Hematopoietic multipotent progenitor cell treated with erythropoietin and hydrocortisone succinate and interleukin-3 and kit ligand, for 8 days (in vitro differentiated cells): Measurements from ENCODE around the gene SFPQ.
A peak's percentile ranks its signal among the peaks of the same experiment; 100 is the strongest.
"Not testable (repeated sequence)": the region's sequence is repeated elsewhere in the genome, so short reads cannot be mapped to it uniquely, and the experiment has no call there.

Experiments
- DNase-seq: peaks from one replicate; pipeline ENCODE4 v3.0.0-alpha.2; 2015

The SFPQ gene

GRCh38 chr1:35186239-35186638 lies 6.7 kb downstream of the SFPQ start:
- DNase-seq = no peak

DNA sequence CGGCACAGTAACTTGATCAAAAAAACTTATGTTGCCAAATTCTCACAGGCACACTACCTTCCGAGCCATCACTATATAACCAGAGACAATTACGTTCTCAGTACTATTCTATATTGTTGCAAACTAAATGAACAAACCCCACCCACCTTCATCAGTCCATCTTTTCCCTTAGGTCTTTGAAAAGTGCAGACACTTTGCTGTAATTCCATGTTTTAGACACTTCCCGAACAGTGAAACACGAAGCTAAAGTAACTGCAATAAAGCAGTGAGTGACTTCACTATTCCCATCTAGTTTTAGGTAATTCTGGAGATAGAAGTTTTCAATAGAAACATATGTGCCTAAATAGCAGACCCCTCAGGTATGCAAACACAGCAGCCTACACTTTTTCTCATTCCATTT lies 7.7 kb downstream of the SFPQ start:
- no peak for DNase-seq

GRCh38 chr1:35184495-35185199 lies 8.3 kb downstream of the SFPQ start:
- no peak for DNase-seq

GRCh38 chr1:35181790-35182455 lies 11.0 kb downstream of the SFPQ start:
- no peak for DNase-seq

- DNase-seq = peak; percentile 87
Observed at GRCh38 chr1:35180776-35181374, 12.1 kb downstream of the SFPQ start.

- no peak for DNase-seq
Observed at GRCh38 chr1:35179908-35180307, 13.0 kb downstream of the SFPQ start.

DNA sequence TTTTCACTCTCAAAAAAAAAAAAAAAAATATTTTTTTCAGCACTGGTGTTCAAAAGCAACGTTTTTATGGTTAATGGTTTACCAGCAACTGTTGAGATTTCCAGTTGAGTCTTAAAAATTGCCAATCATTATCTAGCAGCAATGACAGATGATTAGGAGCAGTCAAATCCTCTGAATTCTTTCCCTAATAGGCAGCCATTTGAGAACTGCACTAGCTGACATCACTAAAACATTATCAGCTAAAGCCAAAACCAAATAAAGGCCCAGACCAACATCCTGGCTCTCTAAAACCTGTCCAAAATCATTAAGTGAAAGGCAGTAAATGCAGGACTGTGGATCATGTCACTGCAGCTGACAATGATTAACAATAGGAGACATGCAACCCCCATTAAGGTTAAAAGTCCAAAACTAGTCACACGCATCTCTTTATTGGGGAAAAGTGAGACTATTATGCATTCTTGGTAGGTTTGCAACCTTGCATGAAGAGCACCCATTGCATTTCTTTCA lies 14.0 kb downstream of the SFPQ start:
- no peak for DNase-seq

- DNase-seq = no peak
Observed at GRCh38 chr1:35178295-35178695, 14.7 kb downstream of the SFPQ start.

- DNase-seq = no peak
Observed at GRCh38 chr1:35177237-35177786, 15.6 kb downstream of the SFPQ start.

GRCh38 chr1:35175602-35176001 lies 17.3 kb downstream of the SFPQ start:
- DNase-seq = no peak

DNA sequence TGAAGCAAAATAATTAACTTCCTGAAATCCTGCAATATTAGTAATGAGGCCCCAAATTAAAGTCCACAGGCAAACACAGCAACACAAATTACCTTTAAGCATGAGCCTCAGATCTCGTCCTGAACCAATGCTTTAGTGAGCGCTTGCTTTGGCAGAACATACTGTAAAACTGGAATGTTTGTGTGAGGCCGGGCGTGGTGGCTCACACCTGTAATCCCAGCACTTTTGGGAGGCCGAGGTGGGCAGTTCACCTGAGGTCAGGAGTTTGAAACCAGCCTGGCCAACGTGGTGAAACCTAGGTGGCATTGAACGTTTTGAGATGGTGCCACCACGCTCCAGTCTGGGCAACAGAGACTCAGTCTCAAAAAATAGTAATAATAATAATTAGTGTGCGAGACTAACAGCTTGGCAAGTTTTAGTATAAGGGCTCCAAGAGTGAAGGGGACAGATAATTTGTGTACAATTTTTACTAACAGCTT lies 17.8 kb downstream of the SFPQ start:
- no peak for DNase-seq

DNA sequence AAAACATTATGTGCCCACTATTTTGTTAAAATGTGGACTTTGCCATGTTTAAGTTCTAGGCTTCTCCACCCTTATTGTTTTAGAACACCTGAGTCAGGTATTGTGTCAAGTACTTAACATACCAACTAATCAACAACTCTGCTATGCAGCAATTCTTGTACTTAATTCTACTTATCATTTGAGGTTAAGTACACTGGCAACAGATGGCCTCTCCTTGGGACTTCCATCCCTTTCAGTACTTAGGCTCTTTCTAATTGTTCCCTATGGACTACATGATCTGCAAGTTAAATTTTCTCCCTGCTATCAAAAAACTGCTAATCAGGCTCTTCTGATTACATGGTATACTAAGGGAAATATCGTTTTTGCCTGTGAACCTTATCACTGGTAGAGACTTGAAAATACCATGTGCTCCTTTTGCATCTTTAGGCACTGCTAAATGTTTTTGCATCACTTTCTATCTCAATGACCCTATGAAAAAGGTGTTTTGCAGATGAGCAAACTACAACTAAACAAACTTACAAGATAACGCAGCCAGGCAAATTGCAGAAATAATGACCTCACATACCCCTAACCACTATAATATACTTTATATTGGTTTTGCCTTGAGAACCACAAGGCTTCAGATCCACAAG lies 18.9 kb downstream of the SFPQ start:
- no peak for DNase-seq

DNA sequence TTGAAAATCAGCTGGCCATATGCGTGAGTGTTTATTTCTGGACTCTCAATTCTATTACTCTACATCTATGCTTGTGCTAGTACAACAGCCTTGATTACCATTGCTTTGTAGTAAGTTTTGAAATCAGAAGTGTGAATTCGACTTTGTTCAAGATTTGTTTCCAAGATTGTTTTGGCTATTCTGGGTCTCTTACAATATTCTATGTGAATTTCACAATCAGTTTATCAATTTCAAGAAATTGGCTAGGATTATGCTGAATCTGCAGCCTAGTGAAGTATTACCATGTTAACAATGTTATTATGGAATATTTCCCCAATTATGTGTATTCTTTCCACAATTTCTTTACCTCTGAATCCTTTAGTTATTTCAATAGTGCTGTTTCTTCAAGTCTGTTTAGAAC lies 19.5 kb downstream of the SFPQ start:
- no peak for DNase-seq

DNA sequence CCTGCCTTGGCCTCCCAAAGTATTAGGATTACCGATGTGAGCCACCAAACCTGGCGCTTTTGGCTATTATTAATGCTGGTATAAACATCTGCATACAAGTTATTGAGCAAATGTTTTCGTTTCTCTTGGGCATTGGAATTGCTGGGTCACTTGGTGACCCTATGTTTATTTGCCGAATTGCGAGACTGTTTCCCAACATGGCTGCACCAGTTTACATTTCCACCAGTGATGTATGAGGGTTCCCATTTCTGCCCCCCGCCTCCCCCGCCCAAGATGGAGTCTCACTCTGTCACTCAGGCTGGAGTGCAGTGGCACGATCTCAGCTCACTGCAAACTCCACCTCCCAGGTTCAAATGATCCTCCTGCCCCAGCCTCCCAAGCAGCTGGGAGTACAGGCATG lies 20.9 kb downstream of the SFPQ start:
- DNase-seq = no peak

- no peak for DNase-seq
Observed at GRCh38 chr1:35171579-35171978, 21.4 kb downstream of the SFPQ start.

DNA sequence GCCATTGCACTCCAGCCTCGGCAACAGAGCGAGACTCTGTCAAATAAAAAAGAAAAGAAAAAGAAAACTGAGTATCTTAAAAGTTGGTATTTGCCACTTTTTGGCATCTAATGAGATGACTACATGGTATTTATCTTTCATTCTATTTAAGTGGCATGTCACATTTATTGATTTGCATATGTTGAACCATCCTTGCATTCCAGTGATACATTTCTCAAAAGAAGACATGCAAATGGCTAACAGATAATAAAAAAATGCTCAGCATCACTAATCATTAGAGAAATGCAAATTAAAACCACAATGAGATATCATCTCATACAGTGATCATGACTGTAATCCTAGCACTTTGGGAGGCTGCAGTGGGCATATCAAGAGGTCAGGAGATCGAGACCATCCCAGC lies 28.1 kb downstream of the SFPQ start:
- DNase-seq = no peak

GRCh38 chr1:35151220-35151619 lies 41.7 kb downstream of the SFPQ start:
- no peak for DNase-seq

DNA sequence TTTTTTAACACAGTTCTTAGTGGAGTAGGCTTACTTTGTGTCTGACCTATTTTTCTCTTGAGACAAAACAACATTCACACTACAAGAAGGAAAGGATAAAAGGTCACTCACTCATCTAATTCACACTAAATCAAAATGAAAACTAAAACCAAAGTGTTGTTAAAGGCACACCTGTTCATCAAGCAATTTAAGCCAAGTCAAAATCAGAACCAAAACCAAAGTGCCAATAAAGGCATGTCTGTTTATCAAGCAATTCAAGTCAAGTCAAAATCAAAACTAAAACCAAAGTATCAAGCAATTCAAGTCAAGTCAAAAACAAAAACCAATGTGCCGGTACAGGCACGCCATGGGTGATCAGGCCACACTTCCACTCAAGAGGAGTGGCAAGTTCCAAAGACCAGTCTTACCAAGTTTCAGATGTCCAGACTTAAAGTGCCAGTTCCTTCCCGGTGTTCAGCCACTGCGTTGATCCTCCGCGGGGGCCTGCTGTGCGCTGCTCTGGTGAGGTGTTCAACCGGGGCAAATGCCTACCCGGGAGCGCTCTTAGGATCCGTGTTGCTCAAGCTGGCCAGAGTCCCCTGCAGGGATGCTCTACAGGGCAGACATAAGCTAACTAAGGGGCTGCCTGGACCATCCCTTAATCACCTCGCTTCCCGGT lies 46.9 kb downstream of the SFPQ start:
- not testable (repeated sequence) for DNase-seq

DNA sequence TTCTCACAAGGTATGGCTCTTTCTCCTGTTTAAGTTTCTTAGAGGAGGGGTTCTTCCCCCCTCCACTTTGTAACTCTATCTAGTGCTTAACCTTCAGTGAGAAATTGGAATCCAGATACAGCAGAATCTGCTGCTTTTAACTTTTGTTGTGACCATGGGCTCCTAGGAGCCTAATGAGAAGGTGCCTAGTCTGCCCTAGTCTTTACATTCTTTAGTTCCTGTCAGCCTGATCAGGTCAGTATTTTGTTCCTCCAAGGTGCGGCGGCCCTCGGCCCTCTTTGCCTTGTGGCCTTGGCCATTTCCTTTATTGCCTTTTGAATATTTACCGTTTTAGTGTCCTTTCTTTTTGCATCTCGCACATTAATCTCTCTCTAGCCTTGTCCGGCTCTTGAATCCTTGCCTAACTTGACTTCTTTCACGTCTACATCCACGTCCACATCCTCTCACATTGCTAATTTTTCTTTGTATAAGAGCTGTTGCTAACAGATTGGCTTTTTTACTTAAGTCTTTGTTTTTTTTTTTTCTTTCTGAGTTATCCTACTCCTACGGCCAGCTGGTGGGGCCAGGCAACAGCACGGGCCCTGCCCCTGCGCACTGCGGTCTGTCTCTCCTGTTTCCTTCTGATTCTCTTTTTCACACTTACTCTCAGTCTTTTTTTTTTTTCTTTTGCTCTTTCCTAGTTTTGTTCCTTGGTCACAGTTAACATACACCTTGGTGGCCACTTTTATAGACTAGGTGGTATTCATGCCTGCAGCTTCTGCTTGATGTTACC lies 49.0 kb downstream of the SFPQ start:
- DNase-seq = no peak

- not testable (repeated sequence) for DNase-seq
Observed at GRCh38 chr1:35142728-35143127, 50.2 kb downstream of the SFPQ start.

- DNase-seq = not testable (repeated sequence)
Observed at GRCh38 chr1:35142294-35142693, 50.7 kb downstream of the SFPQ start.

DNA sequence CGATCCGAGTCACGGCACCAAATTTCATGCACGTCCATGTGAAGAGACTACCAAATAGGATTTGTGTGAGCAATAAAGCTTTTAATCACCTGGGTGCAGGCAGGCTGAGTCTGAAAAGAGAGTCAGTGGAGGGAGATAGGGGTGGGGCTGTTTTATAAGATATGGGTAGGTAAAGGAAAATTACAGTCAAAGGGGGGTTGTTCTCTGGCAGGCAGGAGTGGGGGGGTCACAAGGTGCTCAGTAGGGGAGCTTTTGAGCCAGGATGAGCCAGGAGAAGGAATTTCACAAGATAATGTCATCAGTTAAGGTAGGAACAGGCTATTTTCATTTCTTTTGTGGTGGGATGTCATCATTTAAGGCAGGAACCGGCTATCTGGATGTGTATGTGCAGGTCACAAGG lies 55.4 kb downstream of the SFPQ start:
- DNase-seq = not testable (repeated sequence)
